ENCODE results near the gene LCMT1. TPM values are rescaled to one million over a fixed set of nuclear protein-coding genes. Genes with fewer than 3 reads are reported as not detected.

The LCMT1 gene
- total and polyA plus RNA-seq, 9 of the 15 experiments (the other 6 are each of a cell fraction or from before 2014, with no cell fraction given) = 20.0 to 42.8 (median 32.3) TPM

DNA sequence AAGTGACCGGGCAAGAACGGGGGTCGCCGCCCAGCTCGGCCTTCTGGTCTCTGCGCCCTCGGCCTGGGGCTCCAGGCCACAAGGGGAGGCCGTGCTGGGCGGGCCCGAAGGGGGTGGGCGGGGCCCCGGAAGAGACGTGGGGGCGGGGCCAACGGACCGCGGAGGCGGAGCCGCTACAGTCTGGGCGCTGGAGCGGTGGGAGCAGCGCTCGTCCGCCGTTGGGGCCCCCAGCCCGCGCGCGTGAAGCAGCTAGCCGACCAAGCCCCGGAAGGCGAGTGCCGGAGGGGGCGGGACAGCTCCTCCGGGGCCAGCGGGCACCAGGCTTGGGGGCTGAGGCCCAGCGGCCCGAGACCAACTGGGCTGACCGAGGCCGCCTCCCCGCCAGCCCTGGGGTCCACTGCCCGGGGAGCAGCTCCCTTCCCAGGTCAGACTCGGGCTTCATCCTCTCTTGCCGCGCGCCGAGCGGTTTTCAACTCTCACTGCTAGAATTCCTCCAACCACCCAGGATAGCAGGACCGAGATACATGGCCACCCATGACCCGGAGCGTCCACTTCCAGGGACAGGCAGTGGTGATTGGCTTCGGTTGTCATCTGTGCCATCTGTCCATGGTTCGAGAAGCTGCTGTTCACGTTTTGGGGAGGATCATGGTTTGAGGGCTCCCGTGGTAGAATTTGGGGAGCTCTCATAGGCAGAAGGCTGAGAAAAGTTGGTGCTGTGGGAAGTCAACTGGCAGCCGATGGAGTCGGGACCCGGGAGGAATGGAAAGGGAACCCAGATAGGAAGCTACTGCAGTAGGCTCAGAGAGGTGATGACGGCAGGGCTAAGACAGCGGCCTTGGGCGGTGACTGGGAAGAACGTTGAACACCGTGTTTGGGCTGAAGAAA, 44.6 kb upstream of the LCMT1 start (continued):
- TF ChIP-seq, protein P1, sequence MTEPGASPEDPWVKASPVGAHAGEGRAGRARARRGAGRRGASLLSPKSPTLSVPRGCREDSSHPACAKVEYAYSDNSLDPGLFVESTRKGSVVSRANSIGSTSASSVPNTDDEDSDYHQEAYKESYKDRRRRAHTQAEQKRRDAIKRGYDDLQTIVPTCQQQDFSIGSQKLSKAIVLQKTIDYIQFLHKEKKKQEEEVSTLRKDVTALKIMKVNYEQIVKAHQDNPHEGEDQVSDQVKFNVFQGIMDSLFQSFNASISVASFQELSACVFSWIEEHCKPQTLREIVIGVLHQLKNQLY (CRISPR knock-in tag; conservative IDR thresholded peaks at IDR 0.05) = no peak
- TF ChIP-seq PRPF4 (IDR thresholded peaks at IDR 0.05; ENCODE audit: insufficient read depth, low read depth, low read length, poor library complexity, severe bottlenecking) = no peak
- TF ChIP-seq CEBPG (CRISPR knock-in tag; IDR thresholded peaks at IDR 0.05) = no peak
- no peak for TF ChIP-seq CEBPG (tag; conservative IDR thresholded peaks at IDR 0.05 in 1 of 2, IDR thresholded peaks at IDR 0.05 in 1 of 2)
- peak; percentile 86 for TF ChIP-seq THAP12 (CRISPR knock-in tag; IDR thresholded peaks at IDR 0.05)
- TF ChIP-seq, protein P2, sequence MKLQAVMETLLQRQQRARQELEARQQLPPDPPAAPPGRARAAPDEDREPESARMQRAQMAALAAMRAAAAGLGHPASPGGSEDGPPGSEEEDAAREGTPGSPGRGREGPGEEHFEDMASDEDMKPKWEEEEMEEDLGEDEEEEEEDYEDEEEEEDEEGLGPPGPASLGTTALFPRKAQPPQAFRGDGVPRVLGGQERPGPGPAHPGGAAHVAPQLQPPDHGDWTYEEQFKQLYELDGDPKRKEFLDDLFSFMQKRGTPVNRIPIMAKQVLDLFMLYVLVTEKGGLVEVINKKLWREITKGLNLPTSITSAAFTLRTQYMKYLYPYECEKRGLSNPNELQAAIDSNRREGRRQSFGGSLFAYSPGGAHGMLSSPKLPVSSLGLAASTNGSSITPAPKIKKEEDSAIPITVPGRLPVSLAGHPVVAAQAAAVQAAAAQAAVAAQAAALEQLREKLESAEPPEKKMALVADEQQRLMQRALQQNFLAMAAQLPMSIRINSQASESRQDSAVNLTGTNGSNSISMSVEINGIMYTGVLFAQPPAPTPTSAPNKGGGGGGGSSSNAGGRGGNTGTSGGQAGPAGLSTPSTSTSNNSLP (IDR thresholded peaks at IDR 0.05; ENCODE audit: borderline replicate concordance, low read depth, low read length) = no peak
- TF ChIP-seq ZBTB40 (IDR thresholded peaks at IDR 0.05) = peak; percentile 33; the same call in 1 of the 2 replicates
- TF ChIP-seq ZBTB40 (CRISPR knock-in tag; IDR thresholded peaks at IDR 0.05) = no peak
- TF ChIP-seq PYGO2 (tag; IDR thresholded peaks at IDR 0.05) = no peak
- peak in 1 of 2 experiments; percentile 30; a peak in 1 of 4 replicates for TF ChIP-seq NRF1 (conservative IDR thresholded peaks at IDR 0.05 in 1 of 2, IDR thresholded peaks at IDR 0.05 in 1 of 2)
- peak; percentile 90 for TF ChIP-seq RBFOX2 (IDR thresholded peaks at IDR 0.05; ENCODE audit: low read depth, low read length)

Data from K562 (cell line).